GM19023 (cell line): Measurements from ENCODE around the gene ELOVL2.
A peak's percentile ranks its signal among the peaks of the same experiment; 100 is the strongest.
"Not testable (repeated sequence)": the region's sequence is repeated elsewhere in the genome, so short reads cannot be mapped to it uniquely, and the experiment has no call there.

Experiments used
- ATAC-seq: cut with Tn5 transposase; IDR thresholded peaks from one replicate; pipeline ENCODE4 v1.9.1; 2021; ENCODE audit warnings: mild to moderate bottlenecking, moderate library complexity; ENCODE audit not compliant: unreplicated experiment

The ELOVL2 gene

GRCh38 chr6:11025130-11025529 lies 19.0 kb downstream of the ELOVL2 start:
- ATAC-seq: no peak

- ATAC-seq: no peak
Measured at GRCh38 chr6:11023032-11023431, 21.1 kb downstream of the ELOVL2 start.

- ATAC-seq: no peak
Measured at GRCh38 chr6:11021714-11022113, 22.4 kb downstream of the ELOVL2 start.

DNA sequence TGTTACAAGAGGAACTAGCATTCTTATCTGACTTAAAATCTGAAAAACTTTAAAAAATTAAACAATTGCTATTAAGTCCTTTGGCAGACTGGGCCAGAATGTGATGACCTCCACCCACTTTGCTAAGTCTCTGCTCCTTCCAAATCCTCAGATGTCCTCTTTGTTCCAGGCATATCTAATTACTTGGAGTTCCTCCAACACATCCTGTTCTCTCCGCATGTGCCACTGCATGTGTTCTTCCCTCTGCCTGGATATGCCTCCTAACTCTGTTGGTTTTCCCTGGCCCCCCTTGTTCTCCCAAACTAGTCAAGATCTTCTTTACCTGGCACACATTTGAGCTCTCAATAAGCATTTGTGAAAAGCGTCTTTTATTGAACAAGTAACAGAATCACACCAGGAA lies 23.1 kb downstream of the ELOVL2 start:
- no peak for ATAC-seq

- no peak for ATAC-seq
Measured at GRCh38 chr6:11018225-11018624, 25.9 kb downstream of the ELOVL2 start.

GRCh38 chr6:11017090-11017489 lies 27.0 kb downstream of the ELOVL2 start:
- ATAC-seq: no peak

DNA sequence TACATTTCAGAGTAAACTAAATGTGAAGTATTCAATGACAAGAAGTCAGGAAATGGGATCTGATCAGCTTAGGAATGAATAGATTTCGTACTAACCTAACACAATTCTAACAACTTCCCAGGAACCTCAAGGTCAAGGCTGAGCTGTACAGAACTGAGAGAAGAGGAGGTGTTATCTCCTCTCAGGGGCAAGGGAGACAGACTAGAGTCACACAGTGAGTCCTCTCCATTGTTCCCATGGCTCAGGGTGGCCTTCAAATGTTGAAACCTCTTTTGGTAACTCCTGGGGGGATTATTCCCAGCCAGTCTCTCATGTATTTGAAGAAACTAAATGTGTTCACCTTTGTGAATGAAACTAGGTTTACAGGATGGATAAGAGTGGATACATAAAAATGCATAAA lies 27.7 kb downstream of the ELOVL2 start:
- ATAC-seq: no peak

DNA sequence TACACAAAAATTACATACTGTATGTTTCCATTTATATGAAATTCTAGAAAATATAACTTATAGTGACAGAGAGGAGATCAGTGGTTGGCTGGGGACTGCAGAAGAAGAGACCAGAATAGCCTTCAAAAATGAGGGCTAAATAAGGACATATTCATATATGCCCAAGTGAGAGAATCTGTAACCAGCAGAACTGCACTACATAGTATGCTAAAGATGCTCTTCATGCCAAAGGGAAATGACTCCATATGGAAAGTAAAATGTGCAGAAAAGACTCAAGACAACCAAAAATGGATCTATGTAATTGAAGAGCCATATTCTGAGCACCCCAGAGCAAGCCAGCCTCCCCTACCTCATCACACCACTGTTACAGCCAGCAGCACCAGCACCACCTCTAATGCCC lies 29.0 kb downstream of the ELOVL2 start:
- no peak for ATAC-seq

DNA sequence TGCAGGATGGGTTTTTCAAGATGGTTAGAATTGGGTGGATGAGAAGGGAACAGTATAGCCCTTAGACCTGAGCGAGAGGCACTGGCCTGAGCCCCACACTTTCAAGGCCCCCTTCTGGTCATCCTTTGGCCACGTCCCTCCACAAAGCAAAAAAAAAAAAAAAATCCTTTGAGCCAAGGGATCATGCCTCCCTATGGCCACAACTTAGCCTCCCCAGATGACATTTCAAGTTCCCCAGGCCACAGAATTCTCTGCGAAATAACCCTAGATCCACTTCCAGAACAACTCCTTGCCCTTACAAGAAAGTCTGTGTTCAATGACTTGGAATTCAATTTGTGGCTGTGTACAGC lies 30.4 kb downstream of the ELOVL2 start:
- ATAC-seq: no peak

GRCh38 chr6:11012976-11013720 lies 31.0 kb downstream of the ELOVL2 start:
- no peak for ATAC-seq

DNA sequence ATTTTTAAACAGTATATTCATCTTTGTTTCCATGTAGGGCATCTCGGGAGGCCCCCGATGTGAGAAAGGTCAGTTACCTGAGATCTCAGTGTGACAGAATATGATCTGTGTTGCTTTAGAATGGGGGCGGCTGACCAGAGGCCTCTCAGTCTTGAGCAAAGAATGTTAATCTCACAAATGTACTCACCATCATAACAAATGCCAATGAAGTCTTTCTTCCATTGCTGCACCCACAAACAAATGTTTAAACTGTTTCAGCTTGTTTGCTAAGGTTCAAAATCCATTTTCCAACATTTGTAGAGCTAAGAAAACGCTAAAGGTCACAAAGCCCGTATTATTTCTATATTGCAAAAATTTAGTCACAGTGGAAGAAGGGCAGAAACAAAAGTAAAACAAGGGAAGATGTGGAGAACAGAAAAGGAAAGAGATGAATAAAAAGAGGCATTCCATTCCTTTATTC lies 31.8 kb downstream of the ELOVL2 start:
- no peak for ATAC-seq

- ATAC-seq: no peak
Measured at GRCh38 chr6:11011787-11012234, 32.3 kb downstream of the ELOVL2 start.

DNA sequence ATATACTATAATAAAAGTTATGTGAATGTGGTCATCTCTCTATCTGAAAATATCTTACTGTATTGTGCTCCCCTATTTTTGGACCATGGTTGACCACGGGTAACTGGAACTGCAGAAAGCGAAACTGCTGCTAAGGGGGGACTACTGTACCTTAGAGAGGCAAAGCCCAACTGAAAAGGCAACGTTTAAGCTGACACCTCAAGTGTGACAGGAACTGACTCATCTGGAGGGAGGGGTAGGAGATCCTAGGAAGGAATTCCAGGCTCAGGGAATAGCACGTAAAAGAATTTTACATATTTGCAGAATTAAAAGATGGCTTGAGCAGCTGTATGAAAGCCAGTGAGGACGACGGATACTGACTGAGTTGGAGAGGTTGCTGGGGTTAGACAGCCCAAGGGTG lies 34.8 kb downstream of the ELOVL2 start:
- ATAC-seq: peak; percentile 72

DNA sequence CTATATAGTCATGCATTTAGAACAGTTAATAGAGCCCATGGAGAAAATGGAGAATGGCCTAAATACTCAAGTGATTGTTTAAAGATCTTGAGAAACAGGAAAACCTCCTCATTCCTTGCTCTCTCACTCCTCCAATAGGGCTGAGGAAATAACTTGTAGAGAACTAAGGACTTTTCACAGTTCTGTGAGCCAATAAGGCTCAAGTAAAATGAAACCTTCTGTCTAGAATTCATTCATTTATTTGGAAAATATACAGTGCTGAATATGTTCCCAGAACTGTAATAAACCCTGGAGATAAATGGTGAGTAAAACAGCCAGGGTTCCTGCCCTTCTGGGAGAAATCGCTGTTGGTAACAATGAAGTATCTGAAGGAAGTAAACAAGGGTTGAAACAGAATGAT lies 35.3 kb downstream of the ELOVL2 start:
- no peak for ATAC-seq

GRCh38 chr6:11007715-11008608 lies 36.1 kb downstream of the ELOVL2 start:
- ATAC-seq: no peak

DNA sequence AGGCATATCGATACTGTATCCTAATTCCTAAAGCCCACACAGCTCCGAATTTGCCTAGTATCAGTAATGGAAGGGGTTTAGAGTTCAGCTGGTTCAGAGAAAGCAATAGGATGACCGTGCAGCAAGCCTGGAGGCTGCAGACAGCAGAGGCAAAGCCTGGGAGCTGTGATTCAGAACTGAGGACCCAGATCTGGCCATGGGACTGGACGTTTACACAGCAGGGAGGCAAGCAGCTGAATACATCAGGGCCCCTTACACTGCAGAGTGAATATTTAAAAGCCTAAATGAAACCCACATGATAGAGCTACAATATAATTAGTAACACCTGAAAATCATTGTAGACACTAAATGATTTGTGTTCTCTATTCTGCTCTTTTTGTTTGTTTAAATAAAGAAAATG lies 38.0 kb downstream of the ELOVL2 start:
- no peak for ATAC-seq

DNA sequence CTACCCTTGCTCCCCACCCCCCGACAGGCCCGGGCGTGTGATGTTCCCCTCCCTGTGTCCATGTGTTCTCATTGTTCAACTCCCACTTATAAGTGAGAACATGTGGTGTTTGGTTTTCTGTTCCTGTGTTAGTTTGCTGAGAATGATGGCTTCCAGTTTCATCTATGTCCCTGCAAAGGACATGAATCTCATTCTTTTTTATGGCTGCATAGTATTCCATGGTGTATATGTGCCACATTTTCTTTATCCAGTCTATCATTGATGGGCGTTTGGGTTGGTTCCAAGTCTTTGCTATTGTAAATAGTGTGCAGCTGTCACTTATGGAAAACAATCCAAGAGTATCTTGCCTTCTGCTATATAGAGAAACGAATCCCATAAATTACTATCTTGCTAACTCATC lies 40.8 kb downstream of the ELOVL2 start:
- ATAC-seq: not testable (repeated sequence)

DNA sequence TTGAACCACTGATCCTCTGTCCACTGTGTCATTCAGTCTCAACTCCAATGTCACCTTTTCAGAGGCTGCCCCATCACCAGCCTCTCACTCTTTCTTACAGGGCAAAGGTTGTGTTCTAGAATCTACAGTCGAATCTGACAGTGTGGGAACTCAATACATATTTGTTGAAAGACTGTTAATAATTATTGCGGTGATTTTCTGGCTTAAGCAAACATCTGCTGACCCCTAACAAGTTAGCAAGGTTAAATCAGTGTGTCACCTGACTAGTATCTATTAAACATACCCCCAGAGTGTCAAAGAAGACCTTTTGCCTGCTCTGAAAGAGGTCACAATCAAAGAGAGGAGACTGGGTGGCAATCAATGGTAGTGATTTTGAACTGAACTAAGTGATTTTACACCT lies 41.9 kb downstream of the ELOVL2 start:
- ATAC-seq: no peak

GRCh38 chr6:10999994-11000393 lies 44.1 kb downstream of the ELOVL2 start:
- no peak for ATAC-seq

- ATAC-seq: no peak
Measured at GRCh38 chr6:10995114-10995707, 48.9 kb downstream of the ELOVL2 start.

GRCh38 chr6:10993896-10994295 lies 50.2 kb downstream of the ELOVL2 start:
- no peak for ATAC-seq

DNA sequence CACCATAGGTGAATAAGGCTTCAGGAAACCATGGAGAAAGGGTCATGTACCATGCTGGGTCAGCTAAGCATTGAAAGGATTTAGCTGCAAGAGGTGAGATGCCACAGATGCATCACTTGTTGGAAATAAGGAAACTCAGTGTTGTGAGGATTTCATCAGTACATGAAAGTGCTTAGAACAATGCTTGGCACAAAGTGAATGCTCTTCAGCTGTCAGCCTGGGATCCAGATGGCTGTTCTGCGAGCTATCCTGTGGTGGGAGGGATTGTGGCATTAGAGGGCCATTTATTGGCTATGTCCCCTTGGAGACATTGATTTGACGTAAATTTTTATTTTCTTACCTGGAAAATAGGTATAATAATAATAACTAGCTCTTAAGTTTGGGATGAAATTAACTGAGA lies 53.0 kb downstream of the ELOVL2 start:
- ATAC-seq: no peak
